Ammon's horn (tissue), 1 donor: Measurements from ENCODE around the gene GPR68.

Experiments used
- DNase-seq: peaks from one replicate; pipeline ENCODE4 v3.0.0-alpha.2; 2016; ENCODE audit warnings: low spot score

The GPR68 gene

GRCh38 chr14:91244501-91244901 lies at the start of gene GPR68:
Gene GPR68, minus strand, starts transcription at chr14:91244704. Its CDS starts 9,654 bp downstream, at chr14:91235050.
- peak; percentile 64 for DNase-seq

- DNase-seq: no peak
These were observed 49.6 kb upstream of the GPR68 start for GRCh38 chr14:91294153-91294552.

- DNase-seq: no peak
These were observed 48.8 kb upstream of the GPR68 start for GRCh38 chr14:91293281-91293680.

GRCh38 chr14:91292491-91292890 lies 48.0 kb upstream of the GPR68 start:
- no peak for DNase-seq

GRCh38 chr14:91291786-91292405 lies 47.4 kb upstream of the GPR68 start:
- DNase-seq: no peak

- DNase-seq: no peak
These were observed 46.5 kb upstream of the GPR68 start for GRCh38 chr14:91290986-91291385.

GRCh38 chr14:91289464-91289863 lies 45.0 kb upstream of the GPR68 start:
- no peak for DNase-seq

- no peak for DNase-seq
These were observed 44.4 kb upstream of the GPR68 start for GRCh38 chr14:91288876-91289275.

GRCh38 chr14:91286530-91286937 lies 42.0 kb upstream of the GPR68 start:
- DNase-seq: peak; percentile 84

- DNase-seq: no peak
These were observed 40.5 kb upstream of the GPR68 start for GRCh38 chr14:91284791-91285548.

- DNase-seq: no peak
These were observed 39.8 kb upstream of the GPR68 start for GRCh38 chr14:91284146-91284790.

- no peak for DNase-seq
These were observed 39.2 kb upstream of the GPR68 start for GRCh38 chr14:91283666-91284065.

GRCh38 chr14:91282954-91283645 lies 38.6 kb upstream of the GPR68 start:
- no peak for DNase-seq

GRCh38 chr14:91281346-91281745 lies 36.8 kb upstream of the GPR68 start:
- no peak for DNase-seq

- DNase-seq: no peak
These were observed 35.6 kb upstream of the GPR68 start for GRCh38 chr14:91280129-91280528.

GRCh38 chr14:91279354-91279753 lies 34.9 kb upstream of the GPR68 start:
- DNase-seq: no peak

GRCh38 chr14:91278383-91278715 lies 33.8 kb upstream of the GPR68 start:
- DNase-seq: no peak

- DNase-seq: no peak
These were observed 33.3 kb upstream of the GPR68 start for GRCh38 chr14:91277546-91278382.

GRCh38 chr14:91274796-91275195 lies 30.3 kb upstream of the GPR68 start:
- DNase-seq: no peak

- no peak for DNase-seq
These were observed 29.4 kb upstream of the GPR68 start for GRCh38 chr14:91273885-91274273.

GRCh38 chr14:91273273-91273884 lies 28.9 kb upstream of the GPR68 start:
- DNase-seq: no peak
